Measurements from ENCODE around the gene FASTKD3. TPM values are rescaled to one million over a fixed set of nuclear protein-coding genes. Genes with fewer than 3 reads are reported as not detected.

Gene FASTKD3, protein sequence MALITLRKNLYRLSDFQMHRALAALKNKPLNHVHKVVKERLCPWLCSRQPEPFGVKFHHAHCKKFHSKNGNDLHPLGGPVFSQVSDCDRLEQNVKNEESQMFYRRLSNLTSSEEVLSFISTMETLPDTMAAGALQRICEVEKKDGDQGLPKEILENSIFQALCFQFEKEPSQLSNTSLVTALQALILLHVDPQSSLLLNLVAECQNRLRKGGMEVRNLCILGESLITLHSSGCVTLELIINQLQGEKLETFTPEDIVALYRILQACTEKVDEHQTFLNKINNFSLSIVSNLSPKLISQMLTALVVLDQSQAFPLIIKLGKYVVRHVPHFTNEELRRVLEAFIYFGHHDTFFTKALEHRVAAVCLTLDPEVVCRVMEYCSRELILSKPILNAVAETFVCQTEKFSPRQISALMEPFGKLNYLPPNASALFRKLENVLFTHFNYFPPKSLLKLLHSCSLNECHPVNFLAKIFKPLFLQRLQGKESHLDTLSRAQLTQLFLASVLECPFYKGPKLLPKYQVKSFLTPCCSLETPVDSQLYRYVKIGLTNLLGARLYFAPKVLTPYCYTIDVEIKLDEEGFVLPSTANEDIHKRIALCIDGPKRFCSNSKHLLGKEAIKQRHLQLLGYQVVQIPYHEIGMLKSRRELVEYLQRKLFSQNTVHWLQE
- total RNA-seq, result 21.3 TPM

GRCh38 chr5:7868773-7869473 lies at the start of gene FASTKD3, which contains the start of gene MTRR:
FASTKD3 (minus strand) TSS chr5:7869031; CDS start chr5:7868083, 948 bp downstream.
MTRR (plus strand) TSS chr5:7869148; CDS start chr5:7870795, 1,647 bp downstream.

GRCh38 chr5:7850395-7851239 lies 18.2 kb downstream of the FASTKD3 start, which contains the start of gene CFAP90:
CFAP90 (minus strand) TSS chr5:7851133; CDS start chr5:7851021, 112 bp downstream.

Other genes with a start within 250 kb of the FASTKD3 start
- 2.8 TPM for gene CFAP90, start 17.9 kb downstream of the FASTKD3 start, total RNA-seq
- gene MTRR, start 117 bp upstream of the FASTKD3 start, total RNA-seq, result 52.6 TPM

All from parietal lobe (tissue), 1 donor.